GM21390 (cell line): ENCODE measurements around the gene PER3.

Experiments
- ATAC-seq: cut with Tn5 transposase; IDR thresholded peaks from one replicate; pipeline ENCODE4 v1.9.1; 2021; ENCODE audit not compliant: unreplicated experiment

Gene PER3

GRCh38 chr1:7831458-7831857 is 47.4 kb downstream of the PER3 start:
- no peak for ATAC-seq

GRCh38 chr1:7833035-7833434 is 48.9 kb downstream of the PER3 start:
- ATAC-seq: no peak

- ATAC-seq: no peak
Measured at GRCh38 chr1:7838714-7839113, 54.6 kb downstream of the PER3 start.

- ATAC-seq: no peak
Measured at GRCh38 chr1:7839526-7839925, 55.4 kb downstream of the PER3 start.

- no peak for ATAC-seq
Measured at GRCh38 chr1:7842517-7842916, 58.4 kb downstream of the PER3 start.

- no peak for ATAC-seq
Measured at GRCh38 chr1:7845761-7846160, 61.7 kb downstream of the PER3 start.

- no peak for ATAC-seq
Measured at GRCh38 chr1:7846656-7847055, 62.6 kb downstream of the PER3 start.

- ATAC-seq: no peak
Measured at GRCh38 chr1:7847599-7847998, 63.5 kb downstream of the PER3 start.

- ATAC-seq: no peak
Measured at GRCh38 chr1:7850786-7851185, 66.7 kb downstream of the PER3 start.

GRCh38 chr1:7852804-7853683 is 69.0 kb downstream of the PER3 start, which contains the start of gene UTS2:
TSS of gene UTS2 (minus strand) at chr1:7853065. CDS start at chr1:7853003, 62 bp downstream.
- ATAC-seq: no peak

- no peak for ATAC-seq
Measured at GRCh38 chr1:7853684-7854026, 69.6 kb downstream of the PER3 start.

GRCh38 chr1:7856345-7856744 is 72.3 kb downstream of the PER3 start:
- ATAC-seq: no peak

- no peak for ATAC-seq
Measured at GRCh38 chr1:7857000-7857399, 72.9 kb downstream of the PER3 start.

GRCh38 chr1:7857985-7858384 is 73.9 kb downstream of the PER3 start:
- no peak for ATAC-seq

- ATAC-seq: no peak
Measured at GRCh38 chr1:7859406-7859805, 75.3 kb downstream of the PER3 start.

GRCh38 chr1:7860130-7860529 is 76.0 kb downstream of the PER3 start:
- no peak for ATAC-seq

- ATAC-seq: no peak
Measured at GRCh38 chr1:7861452-7861851, 77.4 kb downstream of the PER3 start.

- ATAC-seq: no peak
Measured at GRCh38 chr1:7862211-7863060, 78.3 kb downstream of the PER3 start.

- ATAC-seq: no peak
Measured at GRCh38 chr1:7863756-7864328, 79.8 kb downstream of the PER3 start.

- ATAC-seq: no peak
Measured at GRCh38 chr1:7865978-7866377, 81.9 kb downstream of the PER3 start.

GRCh38 chr1:7868070-7868780 is 84.1 kb downstream of the PER3 start:
- no peak for ATAC-seq
